ENCODE results near the gene TC2N. TPM values are rescaled to one million over a fixed set of nuclear protein-coding genes. Genes with fewer than 3 reads are reported as not detected.

Gene TC2N
- total RNA-seq, 1 donor from 2014 or later: 1.2 TPM

DNA sequence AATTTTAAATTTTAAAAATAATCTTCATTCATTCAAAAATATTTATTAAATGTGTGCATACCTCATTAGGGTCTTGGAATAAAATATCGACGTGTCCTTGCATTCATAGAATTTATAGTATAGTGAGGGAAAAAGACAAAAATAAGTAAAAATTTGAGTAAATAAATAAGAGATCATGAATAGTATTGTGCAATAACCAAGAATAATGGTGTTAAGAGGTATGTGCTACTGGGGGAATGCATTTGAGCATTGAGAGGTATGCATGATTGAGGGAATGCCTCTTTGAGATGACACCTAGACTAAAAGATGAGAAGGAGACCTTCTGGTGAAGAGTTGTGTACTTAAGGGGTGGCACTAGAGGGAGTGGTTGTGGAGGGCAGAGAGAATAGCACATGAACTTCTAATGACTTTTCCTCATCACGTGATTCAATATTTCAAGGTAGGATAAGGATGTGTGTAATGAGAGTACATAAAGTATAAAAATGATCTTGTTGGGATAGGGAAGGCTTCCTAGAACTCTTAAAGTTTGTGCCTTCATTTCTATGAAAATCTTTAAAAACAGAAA, 116.6 kb downstream of the TC2N start:
- H3K9me3 Mint-ChIP-seq (ENCODE audit: unreplicated experiment): no peaks in the 10 kb centered on the region
- H3K9ac ChIP-seq (ENCODE audit: low read length): no peak overlapping the region
- H3K9me3 ChIP-seq (ENCODE audit: insufficient read depth, low read depth, low read length): no peaks in the 10 kb centered on the region
- no peaks in the 10 kb centered on the region for H3K27me3 Mint-ChIP-seq (ENCODE audit: low read depth, unreplicated experiment)
- no peak overlapping the region for H3K4me3 ChIP-seq (ENCODE audit: insufficient read depth, low read depth, low read length)
- H3K27ac ChIP-seq (ENCODE audit: low read depth, low read length): no peak overlapping the region
- H3K36me3 ChIP-seq (ENCODE audit: insufficient read depth, low read length): no peaks in the 10 kb centered on the region
- H3K27ac Mint-ChIP-seq (ENCODE audit: unreplicated experiment): no peak overlapping the region
- H3K4me1 ChIP-seq (ENCODE audit: insufficient read depth, low read length): no peaks in the 10 kb centered on the region
- H3K27me3 ChIP-seq (ENCODE audit: insufficient read depth, low read length): no peaks in the 10 kb centered on the region
- FAIRE-seq: no peak
- no peaks in the 10 kb centered on the region for H3K79me2 ChIP-seq (ENCODE audit: insufficient read depth, low read length)
- H3K4me1 Mint-ChIP-seq (ENCODE audit: low read depth, unreplicated experiment): peaks cover 9% of the 10 kb centered on the region
- H2AFZ ChIP-seq (ENCODE audit: low read depth, low read length): no peak overlapping the region
- TF ChIP-seq EZH2 (IDR thresholded peaks at IDR 0.05; ENCODE audit: insufficient read depth, low read length): no peak
- TF ChIP-seq, protein P1, sequence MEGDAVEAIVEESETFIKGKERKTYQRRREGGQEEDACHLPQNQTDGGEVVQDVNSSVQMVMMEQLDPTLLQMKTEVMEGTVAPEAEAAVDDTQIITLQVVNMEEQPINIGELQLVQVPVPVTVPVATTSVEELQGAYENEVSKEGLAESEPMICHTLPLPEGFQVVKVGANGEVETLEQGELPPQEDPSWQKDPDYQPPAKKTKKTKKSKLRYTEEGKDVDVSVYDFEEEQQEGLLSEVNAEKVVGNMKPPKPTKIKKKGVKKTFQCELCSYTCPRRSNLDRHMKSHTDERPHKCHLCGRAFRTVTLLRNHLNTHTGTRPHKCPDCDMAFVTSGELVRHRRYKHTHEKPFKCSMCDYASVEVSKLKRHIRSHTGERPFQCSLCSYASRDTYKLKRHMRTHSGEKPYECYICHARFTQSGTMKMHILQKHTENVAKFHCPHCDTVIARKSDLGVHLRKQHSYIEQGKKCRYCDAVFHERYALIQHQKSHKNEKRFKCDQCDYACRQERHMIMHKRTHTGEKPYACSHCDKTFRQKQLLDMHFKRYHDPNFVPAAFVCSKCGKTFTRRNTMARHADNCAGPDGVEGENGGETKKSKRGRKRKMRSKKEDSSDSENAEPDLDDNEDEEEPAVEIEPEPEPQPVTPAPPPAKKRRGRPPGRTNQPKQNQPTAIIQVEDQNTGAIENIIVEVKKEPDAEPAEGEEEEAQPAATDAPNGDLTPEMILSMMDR (IDR thresholded peaks at IDR 0.05; ENCODE audit: insufficient read depth, low read depth, low read length): no peak
- no peak overlapping the region for H3K4me3 Mint-ChIP-seq (ENCODE audit: unreplicated experiment)
- no peaks in the 10 kb centered on the region for H3K36me3 Mint-ChIP-seq (ENCODE audit: low read depth, unreplicated experiment)
- no peak overlapping the region for H3K4me2 ChIP-seq (ENCODE audit: low read length)
- no peaks in the 10 kb centered on the region for H4K20me1 ChIP-seq (ENCODE audit: insufficient read depth, low read length)
- DNase-seq (ENCODE audit: low read depth): no peak

DNA sequence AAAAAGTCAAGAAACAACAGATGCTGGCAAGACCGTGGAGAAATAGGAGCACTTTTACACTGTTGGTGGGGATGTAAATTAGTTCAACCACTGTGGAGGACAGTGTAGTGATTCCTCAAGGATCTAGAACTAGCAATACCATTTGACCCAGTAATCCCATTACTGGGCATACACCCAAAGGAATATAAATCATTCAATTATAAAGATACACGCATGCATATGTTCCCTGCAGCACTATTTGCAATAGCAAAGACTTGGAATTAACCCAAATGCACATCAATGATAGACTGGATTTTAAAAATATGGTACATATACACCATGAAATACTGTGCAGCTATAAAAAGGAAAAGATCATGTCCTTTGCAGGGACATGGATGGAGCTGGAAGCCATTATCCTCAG, 117.5 kb downstream of the TC2N start:
- Histone ChIP-seq H3K4me3 (ENCODE audit: insufficient read depth, low read depth, low read length) (no peak overlapping the region), H3K9me3 (ENCODE audit: insufficient read depth, low read depth, low read length) (no peaks in the 10 kb centered on the region), H2AFZ (ENCODE audit: low read depth, low read length) (no peak overlapping the region), H3K36me3 (ENCODE audit: insufficient read depth, low read length) (no peaks in the 10 kb centered on the region), H4K20me1 (ENCODE audit: insufficient read depth, low read length) (no peaks in the 10 kb centered on the region), H3K9ac (ENCODE audit: low read length) (no peak overlapping the region), H3K4me2 (ENCODE audit: low read length) (no peak overlapping the region), H3K79me2 (ENCODE audit: insufficient read depth, low read length) (no peaks in the 10 kb centered on the region), H3K4me1 (ENCODE audit: insufficient read depth, low read length) (no peaks in the 10 kb centered on the region), H3K27ac (ENCODE audit: low read depth, low read length) (no peak overlapping the region), H3K27me3 (ENCODE audit: insufficient read depth, low read length) (no peaks in the 10 kb centered on the region)
- no peak for DNase-seq (ENCODE audit: low read depth)
- H3K4me1 Mint-ChIP-seq (ENCODE audit: low read depth, unreplicated experiment): peaks cover 8% of the 10 kb centered on the region
- no peaks in the 10 kb centered on the region for H3K9me3 Mint-ChIP-seq (ENCODE audit: unreplicated experiment)
- H3K4me3 Mint-ChIP-seq (ENCODE audit: unreplicated experiment): no peak overlapping the region
- no peaks in the 10 kb centered on the region for H3K36me3 Mint-ChIP-seq (ENCODE audit: low read depth, unreplicated experiment)
- TF ChIP-seq EZH2 (IDR thresholded peaks at IDR 0.05; ENCODE audit: insufficient read depth, low read length): no peak
- TF ChIP-seq, protein P1 (IDR thresholded peaks at IDR 0.05; ENCODE audit: insufficient read depth, low read depth, low read length): no peak
- FAIRE-seq: no peak
- no peak overlapping the region for H3K27ac Mint-ChIP-seq (ENCODE audit: unreplicated experiment)
- H3K27me3 Mint-ChIP-seq (ENCODE audit: low read depth, unreplicated experiment): no peaks in the 10 kb centered on the region

DNA sequence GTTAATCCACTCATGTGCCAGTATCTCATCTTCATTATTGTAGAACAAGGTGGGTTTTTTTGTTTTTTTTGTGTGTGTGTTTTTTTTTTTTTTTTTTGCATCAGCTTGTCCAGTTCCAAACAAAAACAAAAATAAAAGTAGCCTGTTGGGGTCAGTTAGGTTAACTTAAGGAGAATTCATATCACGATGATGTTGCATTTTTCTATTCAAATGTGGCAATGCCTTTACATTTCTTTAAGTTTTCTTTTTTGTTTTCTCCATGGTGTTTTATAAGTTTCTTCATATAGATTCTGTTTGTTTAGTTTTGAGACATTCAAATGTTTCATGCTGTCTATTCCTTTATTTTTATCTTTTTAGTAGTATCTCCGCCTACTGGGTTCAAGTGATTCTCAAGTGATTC, 119.3 kb downstream of the TC2N start:
- H3K9me3 Mint-ChIP-seq (ENCODE audit: unreplicated experiment): no peaks in the 10 kb centered on the region
- Histone ChIP-seq H3K36me3 (ENCODE audit: insufficient read depth, low read length) (no peaks in the 10 kb centered on the region), H3K4me3 (ENCODE audit: insufficient read depth, low read depth, low read length) (no peak overlapping the region), H4K20me1 (ENCODE audit: insufficient read depth, low read length) (no peaks in the 10 kb centered on the region), H3K27me3 (ENCODE audit: insufficient read depth, low read length) (no peaks in the 10 kb centered on the region), H3K27ac (ENCODE audit: low read depth, low read length) (no peak overlapping the region), H3K9me3 (ENCODE audit: insufficient read depth, low read depth, low read length) (no peaks in the 10 kb centered on the region), H2AFZ (ENCODE audit: low read depth, low read length) (no peak overlapping the region), H3K4me1 (ENCODE audit: insufficient read depth, low read length) (no peaks in the 10 kb centered on the region), H3K4me2 (ENCODE audit: low read length) (no peak overlapping the region), H3K9ac (ENCODE audit: low read length) (no peak overlapping the region), H3K79me2 (ENCODE audit: insufficient read depth, low read length) (no peaks in the 10 kb centered on the region)
- no peaks in the 10 kb centered on the region for H3K27me3 Mint-ChIP-seq (ENCODE audit: low read depth, unreplicated experiment)
- no peak overlapping the region for H3K4me3 Mint-ChIP-seq (ENCODE audit: unreplicated experiment)
- DNase-seq (ENCODE audit: low read depth) (no peak), FAIRE-seq (no peak)
- no peak overlapping the region for H3K27ac Mint-ChIP-seq (ENCODE audit: unreplicated experiment)
- TF ChIP-seq, protein P1 (IDR thresholded peaks at IDR 0.05; ENCODE audit: insufficient read depth, low read depth, low read length): no peak
- TF ChIP-seq EZH2 (IDR thresholded peaks at IDR 0.05; ENCODE audit: insufficient read depth, low read length): no peak
- H3K4me1 Mint-ChIP-seq (ENCODE audit: low read depth, unreplicated experiment): peaks cover 2% of the 10 kb centered on the region
- H3K36me3 Mint-ChIP-seq (ENCODE audit: low read depth, unreplicated experiment): no peaks in the 10 kb centered on the region

Data from astrocyte (in vitro differentiated cells and primary cell).